HG03521 (cell line): ENCODE data around the gene CA7.
"Not testable (repeated sequence)": the region's sequence is repeated elsewhere in the genome, so short reads cannot be mapped to it uniquely, and the experiment has no call there.

ENCODE experiments used
- ATAC-seq: cut with Tn5 transposase; IDR thresholded peaks from one replicate; pipeline ENCODE4 v1.9.1; 2021; ENCODE audit warnings: mild to moderate bottlenecking, moderate library complexity; ENCODE audit not compliant: unreplicated experiment

The CA7 gene

DNA sequence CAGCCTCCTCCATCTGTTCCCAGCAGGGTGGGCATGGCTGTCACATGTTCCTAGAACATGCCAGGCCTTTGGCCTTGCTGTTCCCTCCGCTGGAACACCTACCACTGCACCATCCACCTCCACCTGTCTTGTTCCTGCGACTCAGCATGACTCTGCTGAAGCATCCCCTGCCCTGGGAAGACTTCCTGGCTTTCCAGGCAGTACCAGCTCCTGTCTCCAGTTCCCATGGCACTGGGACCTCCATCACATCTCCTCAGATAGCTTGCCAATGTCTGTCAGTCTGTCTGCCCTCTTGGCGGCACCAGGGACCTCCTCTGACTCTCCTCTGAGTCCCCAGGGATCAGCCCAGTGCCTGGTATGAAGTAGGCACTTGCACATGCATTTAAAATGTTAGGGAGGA, 51.8 kb downstream of the CA7 start:
- ATAC-seq = no peak

DNA sequence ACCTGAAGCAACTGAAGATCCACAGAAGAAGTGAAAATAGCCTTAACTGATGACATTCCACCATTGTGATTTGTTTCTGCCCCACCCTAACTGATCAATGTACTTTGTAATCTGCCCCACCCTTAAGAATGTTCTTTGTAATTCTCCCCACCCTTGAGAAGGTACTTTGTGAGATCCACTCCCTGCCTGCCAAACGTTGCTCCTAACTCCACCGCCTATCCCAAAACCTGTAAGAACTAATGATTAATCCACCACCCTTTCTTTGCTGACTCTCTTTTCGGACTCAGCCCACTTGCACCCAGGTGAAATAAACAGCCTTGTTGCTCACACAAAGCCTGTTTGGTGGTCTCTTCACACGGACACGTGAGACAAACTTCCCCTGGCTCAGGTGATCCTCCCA, 52.5 kb downstream of the CA7 start:
- not testable (repeated sequence) for ATAC-seq

DNA sequence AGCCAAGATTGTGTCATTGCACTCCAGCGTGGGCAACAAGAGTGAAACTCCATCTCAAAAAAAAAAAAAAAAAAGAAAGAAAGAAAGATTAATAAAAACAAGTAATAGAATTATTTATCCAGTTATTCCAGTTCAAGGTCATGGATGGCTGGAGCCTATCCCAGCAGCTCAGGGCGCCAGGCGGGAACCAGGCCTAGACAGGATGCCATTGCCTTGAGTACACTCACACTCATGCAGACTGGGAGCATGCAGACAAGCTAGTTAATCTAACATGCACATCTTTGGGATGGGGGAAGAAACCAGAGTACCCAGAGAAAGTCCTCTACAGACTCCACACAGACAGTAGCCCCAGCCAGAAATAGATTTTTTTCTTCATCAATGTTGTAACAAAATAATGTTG, 54.0 kb downstream of the CA7 start:
- ATAC-seq = no peak

DNA sequence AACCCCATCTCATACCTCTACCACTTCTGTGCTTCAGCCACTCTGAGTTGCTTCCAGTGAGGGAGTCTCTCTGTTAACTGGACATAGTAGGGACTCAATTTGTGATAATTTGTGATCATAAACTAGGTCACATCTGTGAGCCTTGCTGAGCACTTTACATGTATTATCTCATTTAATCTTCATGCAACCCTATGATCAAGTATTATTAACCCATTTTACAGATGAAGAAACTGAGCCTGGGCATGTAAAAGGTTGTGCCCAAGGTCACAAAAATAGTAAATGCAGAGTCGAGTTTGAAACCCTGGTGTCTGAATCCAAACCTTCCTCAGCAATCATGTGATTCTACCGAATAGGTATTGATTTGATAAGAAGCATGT, 54.7 kb downstream of the CA7 start:
- no peak for ATAC-seq

DNA sequence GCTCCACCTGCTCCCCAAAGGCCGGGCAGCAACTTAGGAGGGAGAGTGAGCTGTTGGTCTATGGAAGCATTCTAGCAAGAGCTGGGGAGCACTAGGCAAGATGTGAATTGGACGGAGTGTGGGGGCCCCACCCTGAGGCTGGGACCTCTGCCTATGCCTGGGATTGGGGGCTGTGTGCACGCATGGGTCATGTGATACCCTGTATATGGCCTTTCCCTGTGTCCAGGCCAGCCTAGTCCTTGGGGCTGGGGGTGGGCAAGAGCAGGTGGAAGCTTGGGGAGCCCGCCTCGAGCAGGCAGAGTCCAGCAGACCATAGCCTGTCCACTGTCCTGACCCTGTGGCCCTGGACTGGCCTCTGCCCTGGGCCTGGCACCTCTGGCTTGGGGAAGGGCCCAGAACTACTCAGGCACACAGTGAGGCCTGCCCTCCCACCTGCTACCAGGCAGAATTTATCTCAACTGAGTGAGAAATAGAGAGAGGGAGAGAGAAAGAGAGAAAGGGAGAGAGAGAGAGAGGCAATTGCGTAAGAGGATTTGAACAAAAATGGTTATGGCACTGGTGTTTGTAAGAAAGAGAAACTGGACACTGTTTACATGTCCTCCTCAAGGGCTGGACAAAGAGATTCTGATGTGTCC, 55.2 kb downstream of the CA7 start:
- no peak for ATAC-seq

DNA sequence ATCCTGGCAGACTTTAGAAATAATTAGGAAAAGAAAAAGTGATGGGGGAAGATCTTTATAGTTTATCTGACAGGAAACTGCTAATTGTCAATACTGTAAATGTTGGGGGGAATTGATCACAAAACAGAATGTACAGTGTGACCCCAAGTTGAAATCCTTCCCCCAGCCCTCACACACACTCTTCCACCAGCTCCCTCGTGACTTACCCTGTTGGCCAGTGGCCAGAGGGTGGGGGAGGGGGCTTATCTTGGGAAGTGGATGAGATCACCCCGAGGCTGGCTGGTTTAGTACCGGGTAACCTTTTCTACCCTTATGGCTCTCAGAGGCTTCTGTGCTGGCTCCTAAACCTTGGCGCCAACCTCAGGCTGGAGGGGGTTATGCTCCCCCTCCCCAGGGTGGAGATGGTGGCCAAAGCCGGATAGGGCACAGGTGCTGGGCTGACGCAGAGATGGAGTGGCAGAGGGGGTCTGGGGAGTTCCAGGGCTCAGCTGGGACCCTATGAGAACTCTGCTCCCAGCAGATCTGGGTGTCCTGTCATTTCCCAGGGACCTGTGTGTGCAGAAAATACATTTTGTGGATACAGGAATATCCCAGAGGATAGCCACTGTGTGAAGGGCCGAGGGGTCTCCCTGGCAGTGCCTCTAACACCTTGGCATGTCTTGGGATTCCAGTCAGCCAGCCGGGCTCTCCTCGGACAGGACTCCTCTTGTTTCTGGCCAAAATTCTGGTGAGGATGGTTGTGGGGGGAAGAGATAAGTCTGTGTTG, 55.9 kb downstream of the CA7 start:
- no peak for ATAC-seq

DNA sequence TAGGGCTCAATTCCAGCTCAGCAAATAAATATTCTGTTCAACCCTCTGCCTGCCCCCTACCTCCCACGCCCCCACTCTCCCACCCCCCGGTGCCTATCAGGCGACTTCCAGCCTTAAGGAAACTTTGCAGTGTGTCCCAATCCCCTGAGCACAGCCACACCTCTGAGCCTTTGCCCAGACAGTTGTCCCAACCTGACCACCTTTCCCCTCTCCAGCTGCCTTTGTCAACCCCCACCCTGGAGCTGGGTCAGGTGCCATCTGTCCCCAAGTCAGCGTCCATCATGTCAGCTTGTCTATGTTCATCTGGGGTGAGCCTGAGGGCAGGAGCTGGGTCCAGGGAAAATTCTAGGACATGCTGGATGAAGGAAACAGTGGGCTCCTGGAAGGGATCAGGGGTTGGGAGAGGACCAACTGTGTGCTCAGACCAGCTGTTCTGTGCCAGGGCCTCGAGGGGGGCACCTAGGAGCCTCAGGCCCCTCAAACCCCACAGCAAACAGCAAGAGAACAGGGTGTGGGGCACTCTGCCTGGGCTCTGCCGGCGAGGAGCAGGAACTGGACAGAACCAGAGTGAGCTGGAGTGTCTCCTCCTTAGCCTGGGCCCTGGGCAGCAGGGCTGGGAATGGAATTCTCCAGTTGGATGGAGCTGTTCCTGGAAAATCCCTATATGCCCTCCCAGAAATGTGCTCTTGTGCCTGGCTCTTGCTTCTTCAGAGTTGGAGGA, 56.7 kb downstream of the CA7 start:
- no peak for ATAC-seq

DNA sequence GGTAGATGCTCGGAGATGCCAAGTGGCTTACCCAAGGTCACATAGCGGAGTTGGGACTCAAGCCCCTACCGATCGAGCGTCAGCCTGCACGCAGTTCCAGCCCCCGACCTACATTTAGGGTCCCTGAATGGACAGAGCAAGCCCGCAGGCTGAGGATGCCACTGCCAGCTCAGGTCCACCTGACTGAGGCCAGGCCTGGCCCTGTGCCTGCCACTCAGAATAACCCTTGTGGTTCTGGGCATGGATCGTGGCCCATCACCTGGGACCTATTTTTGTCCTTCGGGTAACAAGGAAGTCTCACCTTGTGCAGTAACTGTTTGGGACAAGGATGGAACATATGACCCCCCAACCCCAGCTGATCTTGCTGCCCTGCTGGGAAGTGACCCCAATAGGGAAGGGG, 57.4 kb downstream of the CA7 start:
- ATAC-seq = no peak

DNA sequence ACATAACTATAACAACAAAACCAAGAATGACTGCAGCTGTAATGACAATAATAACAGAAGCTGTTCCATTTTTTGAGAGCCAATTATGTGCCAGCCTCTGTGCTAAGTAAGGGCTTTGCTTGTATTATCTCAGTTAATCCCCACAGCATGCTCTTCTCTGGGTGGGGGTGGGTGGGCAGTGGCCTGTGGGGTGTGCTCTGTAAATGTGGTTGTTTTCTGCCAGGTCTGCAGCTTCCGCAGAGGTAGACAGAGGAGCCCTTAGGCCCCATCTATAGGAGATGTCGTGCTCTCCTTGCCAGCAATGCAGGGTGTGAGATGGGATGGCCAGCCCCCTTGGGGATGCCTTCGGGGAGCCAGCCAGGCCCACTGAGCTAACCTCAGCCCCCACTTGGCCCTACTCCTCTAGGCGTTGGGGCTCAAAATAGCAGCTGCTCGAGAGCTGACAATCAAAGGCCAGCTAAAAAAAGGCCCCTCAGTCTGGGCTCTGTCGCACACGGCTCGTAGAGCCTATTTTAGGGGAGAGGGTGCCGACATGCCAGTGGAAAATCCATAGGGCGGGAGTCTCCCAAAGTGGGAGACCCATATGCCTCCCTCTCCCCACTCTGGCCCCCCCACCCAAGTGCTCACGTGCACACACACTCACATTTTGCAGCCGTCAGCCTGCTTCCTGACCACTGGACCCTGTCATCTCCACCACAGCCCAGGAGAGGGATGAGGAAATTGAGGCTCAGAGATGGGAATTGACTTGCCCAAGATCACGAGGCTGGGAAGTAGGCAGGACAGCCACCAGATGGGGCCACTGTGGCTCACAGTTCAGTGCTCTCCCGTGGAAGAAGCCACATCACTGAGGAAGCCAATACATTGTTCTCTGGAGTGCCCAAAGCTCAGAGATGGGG, 58.7 kb downstream of the CA7 start:
- no peak for ATAC-seq
